Ishikawa (cell line): ENCODE results near the gene BARD1.

Experiments used
- CEBPB ChIP-seq: IDR thresholded peaks from 2 replicates; pipeline ENCODE4 v1.6.1; 2012
- CREB1 ChIP-seq: IDR thresholded peaks from 2 replicates; pipeline ENCODE4 v1.6.1; 2012; ENCODE audit warnings: low read depth
- EGR1 ChIP-seq: IDR thresholded peaks from 2 replicates; pipeline ENCODE4 v1.6.1; 2012
- EP300 ChIP-seq: IDR thresholded peaks from 2 replicates; pipeline ENCODE4 v1.6.1; 2012; ENCODE audit warnings: borderline replicate concordance
- FOXM1 ChIP-seq: IDR thresholded peaks from 2 replicates; pipeline ENCODE4 v1.6.1; 2012; ENCODE audit warnings: low read depth, borderline replicate concordance
- MAX ChIP-seq: IDR thresholded peaks from 2 replicates; pipeline ENCODE4 v1.6.1; 2012
- NFIC ChIP-seq: IDR thresholded peaks from 2 replicates; pipeline ENCODE4 v1.6.1; 2012
- RAD21 ChIP-seq: IDR thresholded peaks from 2 replicates; pipeline ENCODE4 v1.6.1; 2012; ENCODE audit warnings: low read depth
- REST ChIP-seq: IDR thresholded peaks from 2 replicates; pipeline ENCODE4 v1.6.1; 2012; ENCODE audit warnings: low read depth, mild to moderate bottlenecking
- TAF1 ChIP-seq: IDR thresholded peaks from 2 replicates; pipeline ENCODE4 v1.6.1; 2012; ENCODE audit warnings: low read depth, mild to moderate bottlenecking
- TCF12 ChIP-seq: IDR thresholded peaks from 2 replicates; pipeline ENCODE4 v1.6.1; 2012; ENCODE audit warnings: low read depth
- TEAD4 ChIP-seq: IDR thresholded peaks from 2 replicates; pipeline ENCODE4 v1.6.1; 2012
- YY1 ChIP-seq: IDR thresholded peaks from 2 replicates; pipeline ENCODE4 v1.6.1; 2012; ENCODE audit warnings: low read depth
- ZBTB7A ChIP-seq: IDR thresholded peaks from 2 replicates; pipeline ENCODE4 v1.6.1; 2012; ENCODE audit warnings: low read depth
- TF ChIP-seq, protein P1 (sequence below): IDR thresholded peaks from 2 replicates; pipeline ENCODE4 v1.6.1; 2012

The BARD1 gene

DNA sequence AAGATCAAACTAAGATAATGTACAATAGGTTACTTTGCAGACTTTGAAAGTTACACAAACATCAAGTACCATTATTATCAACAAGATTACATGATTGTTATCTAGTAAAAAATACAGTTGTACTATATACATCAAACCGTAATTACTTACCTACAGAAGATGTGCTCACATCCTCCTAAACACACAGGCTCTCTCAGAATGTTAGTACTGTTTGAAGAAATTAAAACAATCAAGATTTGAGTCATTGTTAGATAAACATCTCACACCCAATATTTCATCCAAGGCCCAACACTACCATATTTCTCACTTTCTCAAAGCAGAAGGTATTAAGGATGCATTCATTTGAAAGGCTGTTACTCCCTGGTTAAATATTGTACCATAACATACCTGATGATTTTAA lies 12.6 kb downstream of the BARD1 start:
- TF ChIP-seq NFIC (no peak), ZBTB7A (no peak), TAF1 (no peak), CREB1 (no peak), MAX (no peak), REST (no peak), EP300 (no peak), EGR1 (no peak), TEAD4 (no peak), YY1 (no peak), TCF12 (no peak), FOXM1 (no peak), CEBPB (no peak), RAD21 (no peak)
- TF ChIP-seq, protein P1, sequence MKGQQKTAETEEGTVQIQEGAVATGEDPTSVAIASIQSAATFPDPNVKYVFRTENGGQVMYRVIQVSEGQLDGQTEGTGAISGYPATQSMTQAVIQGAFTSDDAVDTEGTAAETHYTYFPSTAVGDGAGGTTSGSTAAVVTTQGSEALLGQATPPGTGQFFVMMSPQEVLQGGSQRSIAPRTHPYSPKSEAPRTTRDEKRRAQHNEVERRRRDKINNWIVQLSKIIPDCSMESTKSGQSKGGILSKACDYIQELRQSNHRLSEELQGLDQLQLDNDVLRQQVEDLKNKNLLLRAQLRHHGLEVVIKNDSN: no peak

DNA sequence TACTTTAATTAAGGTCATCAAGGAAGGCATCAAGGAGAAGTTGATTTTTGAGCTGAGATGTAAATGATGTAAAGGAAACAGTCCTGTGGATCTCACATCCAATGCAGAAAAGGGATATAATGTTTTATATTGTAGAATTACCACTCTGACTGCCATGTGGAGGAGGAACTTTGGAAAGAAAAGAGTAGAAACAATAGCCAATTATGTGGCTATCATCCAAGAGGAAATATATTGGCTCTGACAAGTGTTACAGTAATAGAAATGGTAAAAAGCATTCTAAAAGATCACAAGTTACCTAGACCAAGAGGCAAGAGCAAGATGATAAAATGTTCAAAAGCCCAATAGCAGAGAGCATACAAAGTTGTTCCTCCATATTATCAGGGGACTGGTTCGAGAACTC lies 26.8 kb downstream of the BARD1 start:
- TF ChIP-seq MAX: no peak
- TF ChIP-seq CREB1: no peak
- TF ChIP-seq EP300: no peak

GRCh38 chr2:214781226-214781625 lies 28.3 kb downstream of the BARD1 start:
- no peak for TF ChIP-seq FOXM1
- TF ChIP-seq EGR1: no peak
- no peak for TF ChIP-seq YY1
- no peak for TF ChIP-seq CEBPB
- TF ChIP-seq RAD21: no peak
- TF ChIP-seq MAX: no peak
- TF ChIP-seq, protein P1: no peak
- no peak for TF ChIP-seq CREB1
- no peak for TF ChIP-seq TCF12
- no peak for TF ChIP-seq TAF1
- no peak for TF ChIP-seq TEAD4
- TF ChIP-seq EP300: no peak

GRCh38 chr2:214775971-214776370 lies 33.5 kb downstream of the BARD1 start:
- TF ChIP-seq EGR1: no peak
- TF ChIP-seq, protein P1: no peak
- no peak for TF ChIP-seq CREB1
- no peak for TF ChIP-seq REST

- TF ChIP-seq EP300: no peak
- no peak for TF ChIP-seq REST
- no peak for TF ChIP-seq NFIC
- no peak for TF ChIP-seq ZBTB7A
- TF ChIP-seq TAF1: no peak
- TF ChIP-seq TEAD4: no peak
- TF ChIP-seq EGR1: no peak
- TF ChIP-seq CEBPB: no peak
- TF ChIP-seq YY1: no peak
- TF ChIP-seq RAD21: no peak
- no peak for TF ChIP-seq CREB1
- TF ChIP-seq, protein P1: no peak
- no peak for TF ChIP-seq MAX
- TF ChIP-seq FOXM1: no peak
- no peak for TF ChIP-seq TCF12
Measured at GRCh38 chr2:214774108-214774507, 35.4 kb downstream of the BARD1 start.
